PFSK-1 (cell line): ENCODE data around the gene PLEKHM3.

ENCODE experiments used
- FOXP2 ChIP-seq: optimal IDR thresholded peaks from 2 replicates; pipeline ENCODE3; 2011; ENCODE audit warnings: borderline replicate concordance, control low read depth, inconsistent platforms; ENCODE audit not compliant: insufficient read depth; ENCODE audit errors: extremely low read length, extremely low read depth
- POLR2AphosphoS5 ChIP-seq: IDR thresholded peaks from 2 replicates; pipeline ENCODE4 v1.6.1; 2012; ENCODE audit warnings: low read depth, mild to moderate bottlenecking, control low read depth, low read length, moderate library complexity
- REST ChIP-seq, 2 experiments: IDR thresholded peaks; 2 replicates each; pipeline versions ENCODE4 v1.6.1 to v1.8.0; 2011 to 2012; ENCODE audit warnings: low read depth in 2 of 2, low read length in 2 of 2, control low read depth in 1 of 2, inconsistent platforms in 1 of 2, mild to moderate bottlenecking in 1 of 2, moderate library complexity in 1 of 2; ENCODE audit not compliant: insufficient read depth in 1 of 2
- SIN3A ChIP-seq: IDR thresholded peaks from 2 replicates; pipeline ENCODE4 v1.6.1; 2012; ENCODE audit warnings: mild to moderate bottlenecking, low read length, moderate library complexity, borderline replicate concordance; ENCODE audit not compliant: insufficient read depth
- TAF1 ChIP-seq: IDR thresholded peaks from 2 replicates; pipeline ENCODE4 v1.6.1; 2012; ENCODE audit warnings: low read length, control low read depth, borderline replicate concordance; ENCODE audit not compliant: insufficient read depth

GRCh38 chr2:207969249-207969648, 56.1 kb downstream of the PLEKHM3 start:
- TF ChIP-seq TAF1 (no peak), REST (IDR thresholded peaks at IDR 0.05; ENCODE audit: insufficient read depth in 1 of 2, low read depth in 2 of 2, low read length in 2 of 2) (no peak), POLR2AphosphoS5 (no peak), SIN3A (no peak), FOXP2 (no peak)
